K562 (cell line): Measurements from ENCODE around the gene WDR46. TPM values are rescaled to one million over a fixed set of nuclear protein-coding genes. Genes with fewer than 3 reads are reported as not detected.

Experiments
- BCOR ChIP-seq: fragments of 450-650 bp; IDR thresholded peaks from 2 replicates; pipeline ENCODE4 v1.6.1; 2016
- BHLHE40 ChIP-seq: IDR thresholded peaks from 2 replicates; pipeline ENCODE4 v1.6.1; 2011; ENCODE audit warnings: low read length, improper control_type of control experiment
- CCNT2 ChIP-seq: IDR thresholded peaks from 2 replicates; pipeline ENCODE4 v1.6.1; 2011; ENCODE audit warnings: borderline replicate concordance, low read depth, mild to moderate bottlenecking, moderate library complexity, mixed read lengths, low read length; ENCODE audit not compliant: insufficient read length; ENCODE audit errors: extremely low read depth
- ETV6 ChIP-seq, 3 experiments: fragments of 150-350 bp in 1 of 3; sonication (generic) in 1 of 3; formaldehyde crosslinking in 1 of 3; IDR thresholded peaks; 2 replicates each; pipeline versions ENCODE4 v1.6.1 to v1.8.0; 2014 to 2022; ENCODE audit warnings: borderline replicate concordance in 2 of 3, low read depth in 2 of 3, antibody characterized with exemption in 1 of 3, low read length in 1 of 3, mild to moderate bottlenecking in 1 of 3, missing genetic modification reagents in 1 of 3
- HDAC2 ChIP-seq: fragments of 450-650 bp; IDR thresholded peaks from 2 replicates; pipeline ENCODE4 v1.6.1; 2016; ENCODE audit warnings: mild to moderate bottlenecking
- MCM5 ChIP-seq: fragments of 450-650 bp; IDR thresholded peaks from 2 replicates; pipeline ENCODE4 v1.6.1; 2016; ENCODE audit warnings: low read depth
- MXI1 ChIP-seq: IDR thresholded peaks from 2 replicates; pipeline ENCODE4 v1.6.1; 2011; ENCODE audit warnings: low read depth, mild to moderate bottlenecking, improper control_type of control experiment, low read length
- OTX1 ChIP-seq: fragments of 450-650 bp; formaldehyde crosslinking; IDR thresholded peaks from 2 replicates; pipeline ENCODE4 v1.4.0; 2022; ENCODE audit warnings: mild to moderate bottlenecking
- SNIP1 ChIP-seq: fragments of 450-650 bp; IDR thresholded peaks from 2 replicates; pipeline ENCODE4 v1.7.1; 2017; ENCODE audit warnings: low read depth, mild to moderate bottlenecking
- TEAD4 ChIP-seq, 2 experiments: sonication (generic) in 1 of 2; formaldehyde crosslinking in 1 of 2; IDR thresholded peaks; 2 replicates each; pipeline versions ENCODE4 v1.6.1 to v1.8.0; 2012 to 2022; ENCODE audit warnings: borderline replicate concordance in 1 of 2, inconsistent platforms in 1 of 2, low read length in 1 of 2, mild to moderate bottlenecking in 1 of 2, missing genetic modification reagents in 1 of 2
- TRIM28 ChIP-seq: fragments of 450-650 bp; IDR thresholded peaks from 2 replicates; pipeline ENCODE4 v1.6.1; 2017
- polyA plus RNA-seq, 8 experiments: library from polyadenylated mRNA; depleted of rRNA in 4 of 8; stranded (reverse) in 5 of 8; unstranded in 3 of 8; fragments of >200 nt; fragmentation: Nextera tagmentation in 2 of 8; fragmentation: Illumina TruSeq in 1 of 8; extraction: Ambion mirVana in 2 of 8; extraction: Trizol in 1 of 8; gene quantifications; 2 replicates each; pipeline versions ENCODE4 v1.2.1 to v1.2.3, GENCODE V29; 2011 to 2014; ENCODE audit warnings: inconsistent platforms in 1 of 8, missing spikeins in 1 of 8
- total RNA-seq, 7 experiments: library from RNA; depleted of rRNA in 6 of 7; stranded (reverse); fragments of >200 nt in 6 of 7; fragmentation: Illumina TruSeq in 2 of 7; extraction: Trizol in 2 of 7; gene quantifications; 2 replicates each; pipeline versions ENCODE4 v1.2.1 to v1.2.3, GENCODE V29; 2011 to 2021; ENCODE audit warnings: low replicate concordance in 1 of 7
- TF ChIP-seq, protein P1 (sequence below), 2 experiments: fragments of 450-650 bp; formaldehyde crosslinking in 1 of 2; IDR thresholded peaks; 2 replicates each; pipeline versions ENCODE4 v1.4.0 to v1.6.1; 2014 to 2020; ENCODE audit warnings: mild to moderate bottlenecking in 2 of 2, borderline replicate concordance in 1 of 2, low read depth in 1 of 2
- TF ChIP-seq, protein P2 (sequence below): sonication (generic); formaldehyde crosslinking; IDR thresholded peaks from 2 replicates; pipeline ENCODE4 v1.9.0; 2022; ENCODE audit warnings: mild to moderate bottlenecking, missing genetic modification reagents
- TF ChIP-seq, protein P3 (sequence below): fragments of 450-650 bp; IDR thresholded peaks from 2 replicates; pipeline ENCODE4 v1.6.1; 2014; ENCODE audit warnings: low read depth, mild to moderate bottlenecking, moderate library complexity, borderline replicate concordance

WDR46 gene
- total and polyA plus RNA-seq, 9 of the 15 experiments (the other 6 are each of a cell fraction or from before 2014, with no cell fraction given) = 8.9 to 146 (median 93.1) TPM

DNA sequence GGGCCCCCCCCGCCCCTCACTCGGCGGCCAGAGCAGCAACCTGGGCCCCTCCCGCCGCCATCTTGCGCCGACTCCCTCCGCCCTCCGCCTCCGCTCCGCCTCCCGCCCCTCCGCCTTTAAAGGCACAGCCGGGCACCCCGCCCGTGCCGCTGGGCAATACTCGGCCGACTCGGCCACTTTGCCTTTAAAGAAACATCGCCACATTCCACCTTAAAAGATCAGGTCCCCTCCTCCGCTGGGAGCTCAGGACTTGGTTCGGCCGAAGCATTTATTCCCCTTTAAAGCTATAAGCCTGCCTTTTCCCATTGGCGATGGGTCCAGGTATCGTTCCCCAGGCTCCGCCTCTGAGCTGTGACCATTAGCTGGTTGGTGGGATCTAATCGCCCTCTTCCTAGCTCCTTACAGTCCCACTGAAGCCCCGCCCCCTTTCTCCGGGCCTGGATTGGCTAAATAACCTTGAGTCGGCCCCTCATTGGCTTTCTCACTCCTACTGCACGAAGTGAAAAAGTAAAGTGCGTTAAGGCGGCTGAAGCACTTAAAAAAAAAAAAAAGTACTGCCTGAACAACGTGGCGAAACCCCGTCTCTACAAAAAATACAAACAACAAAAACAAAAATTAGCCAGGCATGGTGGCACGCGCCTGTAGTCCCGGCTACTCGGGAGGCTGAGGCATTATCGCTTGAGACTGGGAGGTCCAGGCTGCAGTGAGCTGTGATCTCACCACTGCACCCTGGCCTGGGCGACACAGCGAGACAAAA lies 28.8 kb upstream of the WDR46 start, which contains the start of gene ZBTB22 (continued):
- TF ChIP-seq, protein P1, sequence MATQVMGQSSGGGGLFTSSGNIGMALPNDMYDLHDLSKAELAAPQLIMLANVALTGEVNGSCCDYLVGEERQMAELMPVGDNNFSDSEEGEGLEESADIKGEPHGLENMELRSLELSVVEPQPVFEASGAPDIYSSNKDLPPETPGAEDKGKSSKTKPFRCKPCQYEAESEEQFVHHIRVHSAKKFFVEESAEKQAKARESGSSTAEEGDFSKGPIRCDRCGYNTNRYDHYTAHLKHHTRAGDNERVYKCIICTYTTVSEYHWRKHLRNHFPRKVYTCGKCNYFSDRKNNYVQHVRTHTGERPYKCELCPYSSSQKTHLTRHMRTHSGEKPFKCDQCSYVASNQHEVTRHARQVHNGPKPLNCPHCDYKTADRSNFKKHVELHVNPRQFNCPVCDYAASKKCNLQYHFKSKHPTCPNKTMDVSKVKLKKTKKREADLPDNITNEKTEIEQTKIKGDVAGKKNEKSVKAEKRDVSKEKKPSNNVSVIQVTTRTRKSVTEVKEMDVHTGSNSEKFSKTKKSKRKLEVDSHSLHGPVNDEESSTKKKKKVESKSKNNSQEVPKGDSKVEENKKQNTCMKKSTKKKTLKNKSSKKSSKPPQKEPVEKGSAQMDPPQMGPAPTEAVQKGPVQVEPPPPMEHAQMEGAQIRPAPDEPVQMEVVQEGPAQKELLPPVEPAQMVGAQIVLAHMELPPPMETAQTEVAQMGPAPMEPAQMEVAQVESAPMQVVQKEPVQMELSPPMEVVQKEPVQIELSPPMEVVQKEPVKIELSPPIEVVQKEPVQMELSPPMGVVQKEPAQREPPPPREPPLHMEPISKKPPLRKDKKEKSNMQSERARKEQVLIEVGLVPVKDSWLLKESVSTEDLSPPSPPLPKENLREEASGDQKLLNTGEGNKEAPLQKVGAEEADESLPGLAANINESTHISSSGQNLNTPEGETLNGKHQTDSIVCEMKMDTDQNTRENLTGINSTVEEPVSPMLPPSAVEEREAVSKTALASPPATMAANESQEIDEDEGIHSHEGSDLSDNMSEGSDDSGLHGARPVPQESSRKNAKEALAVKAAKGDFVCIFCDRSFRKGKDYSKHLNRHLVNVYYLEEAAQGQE (IDR thresholded peaks at IDR 0.05; ENCODE audit: borderline replicate concordance) = peak; percentile 56; the same call in 1 of the 2 replicates
- TF ChIP-seq, protein P1 (CRISPR knock-in tag; IDR thresholded peaks at IDR 0.05; ENCODE audit: low read depth) = peak; percentile 61; the same call in 1 of the 2 replicates
- TF ChIP-seq HDAC2 (peak; percentile 85; the same call in 1 of the 2 replicates), BHLHE40 (peak; percentile 67), OTX1 (CRISPR knock-in tag) (no peak), ETV6 (IDR thresholded peaks at IDR 0.05; ENCODE audit: borderline replicate concordance in 1 of 2, low read depth in 2 of 2, low read length in 1 of 2) (peak in 1 of 2 experiments; percentile 80; a peak in 1 of 4 replicates), ETV6 (CRISPR knock-in tag; IDR thresholded peaks at IDR 0.05; ENCODE audit: borderline replicate concordance) (no peak), TEAD4 (IDR thresholded peaks at IDR 0.05; ENCODE audit: low read length) (peak; percentile 72), TEAD4 (CRISPR knock-in tag; IDR thresholded peaks at IDR 0.05; ENCODE audit: borderline replicate concordance) (no peak), SNIP1 (peak; percentile 22; the same call in 1 of the 2 replicates), CCNT2 (peak; percentile 64), MCM5 (no peak), TRIM28 (peak; percentile 88), BCOR (peak; percentile 82), MXI1 (peak; percentile 55)
- TF ChIP-seq, protein P2, sequence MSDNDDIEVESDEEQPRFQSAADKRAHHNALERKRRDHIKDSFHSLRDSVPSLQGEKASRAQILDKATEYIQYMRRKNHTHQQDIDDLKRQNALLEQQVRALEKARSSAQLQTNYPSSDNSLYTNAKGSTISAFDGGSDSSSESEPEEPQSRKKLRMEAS (CRISPR knock-in tag) = 0 out of 2 replicates have a peak, but pooled peaks have one; percentile 19
- TF ChIP-seq, protein P3, sequence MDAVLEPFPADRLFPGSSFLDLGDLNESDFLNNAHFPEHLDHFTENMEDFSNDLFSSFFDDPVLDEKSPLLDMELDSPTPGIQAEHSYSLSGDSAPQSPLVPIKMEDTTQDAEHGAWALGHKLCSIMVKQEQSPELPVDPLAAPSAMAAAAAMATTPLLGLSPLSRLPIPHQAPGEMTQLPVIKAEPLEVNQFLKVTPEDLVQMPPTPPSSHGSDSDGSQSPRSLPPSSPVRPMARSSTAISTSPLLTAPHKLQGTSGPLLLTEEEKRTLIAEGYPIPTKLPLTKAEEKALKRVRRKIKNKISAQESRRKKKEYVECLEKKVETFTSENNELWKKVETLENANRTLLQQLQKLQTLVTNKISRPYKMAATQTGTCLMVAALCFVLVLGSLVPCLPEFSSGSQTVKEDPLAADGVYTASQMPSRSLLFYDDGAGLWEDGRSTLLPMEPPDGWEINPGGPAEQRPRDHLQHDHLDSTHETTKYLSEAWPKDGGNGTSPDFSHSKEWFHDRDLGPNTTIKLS = peak; percentile 17; the same call in 1 of the 2 replicates
